OCI-LY7 (cell line): ENCODE data around the gene MAPK14. TPM values are rescaled to one million over a fixed set of nuclear protein-coding genes. Genes with fewer than 3 reads are reported as not detected.

Experiments
- BruUV-seq: library from RNA; stranded (reverse); fragments of 400-500 nt; replicated peaks from 2 replicates; lab custom pipeline; 2021; lab: Mats Ljungman, UMichigan
- CTCF ChIA-PET: fragments of 300-600 bp; sonication (Branson Sonifier 250); formaldehyde crosslinking; loops from one replicate; lab custom pipeline; 2022; ENCODE audit warnings: antibody characterized with exemption; ENCODE audit not compliant: unreplicated experiment; lab: Charles Lee
- POLR2A ChIA-PET: fragments of 300-600 bp; sonication (Branson Sonifier 250); formaldehyde crosslinking; loops from one replicate; lab custom pipeline; 2022; ENCODE audit warnings: antibody characterized with exemption; lab: Charles Lee
- DNase-seq: peaks from one replicate; pipeline ENCODE4 v3.0.0-alpha.2; 2015; ENCODE audit warnings: low spot score
- H2AFZ ChIP-seq: fragments of 200-600 bp; sonication (generic), shearing (Covaris generic); 2 replicates; pipeline ENCODE4 v1.6.1; 2014; ENCODE audit warnings: mild to moderate bottlenecking, antibody characterized with exemption, low read length, moderate library complexity
- H3K27ac ChIP-seq: fragments of 200-600 bp; sonication (generic); 2 replicates; pipeline ENCODE4 v1.5.1; 2014; ENCODE audit warnings: mixed run types, low read depth, mild to moderate bottlenecking, moderate library complexity, low read length, inconsistent platforms; ENCODE audit not compliant: poor library complexity, severe bottlenecking
- H3K36me3 ChIP-seq: fragments of 200-600 bp; sonication (generic); 2 replicates; pipeline ENCODE4 v1.6.1; 2014; ENCODE audit warnings: mild to moderate bottlenecking, antibody characterized with exemption, low read length, moderate library complexity, mixed read lengths; ENCODE audit not compliant: insufficient read depth
- H3K4me1 ChIP-seq: fragments of 200-600 bp; sonication (generic); 2 replicates; pipeline ENCODE4 v1.5.1; 2014; ENCODE audit warnings: mild to moderate bottlenecking, low read length; ENCODE audit not compliant: insufficient read depth, poor library complexity, severe bottlenecking
- H3K4me2 ChIP-seq: fragments of 200-600 bp; sonication (generic); 2 replicates; pipeline ENCODE4 v1.6.1; 2014; ENCODE audit warnings: mild to moderate bottlenecking, low read length
- H3K4me3 ChIP-seq: fragments of 200-600 bp; sonication (generic); 2 replicates; pipeline ENCODE4 v1.5.1; 2014; ENCODE audit warnings: mild to moderate bottlenecking, low read depth, low read length; ENCODE audit not compliant: poor library complexity, severe bottlenecking
- H3K79me2 ChIP-seq: fragments of 200-600 bp; sonication (generic); 2 replicates; pipeline ENCODE4 v1.6.1; 2016; ENCODE audit warnings: low read depth, mild to moderate bottlenecking, low read length, moderate library complexity, mixed read lengths; ENCODE audit not compliant: insufficient read depth
- H3K9me2 ChIP-seq: fragments of 200-600 bp; sonication (generic); 2 replicates; pipeline ENCODE4 v1.6.1; 2016; ENCODE audit warnings: mild to moderate bottlenecking, low read length, mixed read lengths; ENCODE audit not compliant: insufficient read depth
- H3K9me3 ChIP-seq: fragments of 200-600 bp; sonication (generic); 2 replicates; pipeline ENCODE4 v1.6.1; 2014; ENCODE audit warnings: mild to moderate bottlenecking, mixed run types, low read length, mixed read lengths
- H4K20me1 ChIP-seq: fragments of 200-600 bp; sonication (generic); 2 replicates; pipeline ENCODE4 v1.6.1; 2014; ENCODE audit warnings: mild to moderate bottlenecking, antibody characterized with exemption, low read length, moderate library complexity, mixed read lengths; ENCODE audit not compliant: insufficient read depth
- CTCF ChIP-seq: fragments of 200-600 bp; sonication (generic); conservative IDR thresholded peaks from 2 replicates; pipeline ENCODE4 v1.5.1; 2014; ENCODE audit warnings: mild to moderate bottlenecking, antibody characterized with exemption, low read length, moderate library complexity, mixed read lengths
- EZH2phosphoT487 ChIP-seq: fragments of 200-600 bp; sonication (generic); IDR thresholded peaks from 2 replicates; pipeline ENCODE4 v1.6.1; 2018; ENCODE audit warnings: low read depth, borderline replicate concordance, mild to moderate bottlenecking, mixed run types, antibody characterized with exemption, low read length, moderate library complexity, mixed read lengths
- intact Hi-C: fragments of 100-400 bp; cut with micrococcal nuclease; formaldehyde crosslinking; loops from one replicate; pipeline ENCODE4 v1.10.0; 2022; ENCODE audit not compliant: unreplicated experiment
- total RNA-seq, 2 experiments: library from RNA; depleted of rRNA in 1 of 2; stranded (reverse); fragments of >200 nt in 1 of 2; shearing (Covaris generic) in 1 of 2; gene quantifications; 2 replicates each; pipeline ENCODE4 v1.2.3, GENCODE V29; 2014 to 2022

Gene MAPK14
- total RNA-seq, 2 experiments from 2014 or later = 38.7 to 43.1 TPM

DNA sequence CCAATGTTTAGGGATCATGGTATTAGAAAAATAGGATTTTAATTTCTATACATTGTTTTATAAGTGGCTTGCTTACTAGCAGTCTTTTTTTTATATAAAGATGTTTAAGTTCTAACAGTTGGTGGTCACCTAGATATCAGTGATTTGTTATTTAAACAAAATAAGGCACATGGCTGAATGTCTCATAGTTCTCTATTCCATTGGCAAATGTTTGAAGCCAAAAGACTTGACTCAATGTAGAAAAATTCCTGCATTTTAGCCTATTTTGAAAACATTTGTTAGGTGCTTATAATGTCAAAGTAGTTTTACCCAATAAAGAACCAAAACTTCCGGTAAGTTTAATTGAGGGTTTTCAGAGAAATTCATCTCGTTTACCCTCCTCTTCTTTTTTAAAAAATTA lies 26.8 kb downstream of the MAPK14 start:
- H3K27ac ChIP-seq = no peak overlapping the region
- H3K4me1 ChIP-seq = peaks cover 7% of the 10 kb centered on the region
- H4K20me1 ChIP-seq = 0 out of 2 replicates have a peak, but pooled peaks cover 7% of the 10 kb centered on the region
- peaks cover 36% of the 10 kb centered on the region for H3K36me3 ChIP-seq
- POLR2A ChIA-PET = interaction anchor here (0.5 kb wide), 1 partner anchor 8 kb away, joined by 3 read pairs; no protein-coding TSS in a partner anchor
- no TSS peak for BruUV-seq
- H3K4me2 ChIP-seq = no peak overlapping the region
- intact Hi-C loops = no loop called here
- no peaks in the 10 kb centered on the region for H3K9me3 ChIP-seq
- no peaks in the 10 kb centered on the region for H3K9me2 ChIP-seq
- H3K79me2 ChIP-seq = peaks cover 9% of the 10 kb centered on the region; the same call in 1 of the 2 replicates
- no peak overlapping the region for H3K4me3 ChIP-seq
- CTCF ChIA-PET = no interaction called here
- DNase-seq = no peak
- H2AFZ ChIP-seq = no peak overlapping the region
- TF ChIP-seq CTCF = no peak
- no peak for TF ChIP-seq EZH2phosphoT487

- no peak overlapping the region for H3K4me3 ChIP-seq
- CTCF ChIA-PET = no interaction called here
- no peak overlapping the region for H2AFZ ChIP-seq
- BruUV-seq = no TSS peak
- POLR2A ChIA-PET = interaction anchor here (1.3 kb wide), 1 partner anchor 12 kb away, joined by 5 read pairs; no protein-coding TSS in a partner anchor
- H3K36me3 ChIP-seq = peaks cover 42% of the 10 kb centered on the region
- TF ChIP-seq CTCF = no peak
- no peak for TF ChIP-seq EZH2phosphoT487
- H3K9me2 ChIP-seq = no peaks in the 10 kb centered on the region
- H3K79me2 ChIP-seq = peaks cover 9% of the 10 kb centered on the region; the same call in 1 of the 2 replicates
- no peak for DNase-seq
- H4K20me1 ChIP-seq = 0 out of 2 replicates have a peak, but pooled peaks cover 7% of the 10 kb centered on the region
- no peak overlapping the region for H3K4me2 ChIP-seq
- no peaks in the 10 kb centered on the region for H3K9me3 ChIP-seq
- no peak overlapping the region for H3K27ac ChIP-seq
- peaks cover 5% of the 10 kb centered on the region for H3K4me1 ChIP-seq
- intact Hi-C loops = no loop called here
Measured at GRCh38 chr6:36054956-36055355, 27.3 kb downstream of the MAPK14 start.

GRCh38 chr6:36056178-36056577 lies 28.6 kb downstream of the MAPK14 start:
- H3K9me3 ChIP-seq = no peaks in the 10 kb centered on the region
- H3K27ac ChIP-seq = no peak overlapping the region
- H3K4me1 ChIP-seq = no peaks in the 10 kb centered on the region
- H3K79me2 ChIP-seq = peaks cover 4% of the 10 kb centered on the region; the same call in 1 of the 2 replicates
- ChIA-PET CTCF (no interaction called here), POLR2A (interaction anchor here (0.6 to 1.3 kb wide), 5 partner anchors 9 to 325 kb away, joined by 3 to 5 read pairs (median 4); no protein-coding TSS in a partner anchor)
- 0 out of 2 replicates have a peak, but pooled peaks cover 7% of the 10 kb centered on the region for H4K20me1 ChIP-seq
- intact Hi-C loops = no loop called here
- H3K4me3 ChIP-seq = no peak overlapping the region
- TF ChIP-seq CTCF (no peak), EZH2phosphoT487 (no peak)
- H2AFZ ChIP-seq = no peak overlapping the region
- peaks cover 53% of the 10 kb centered on the region for H3K36me3 ChIP-seq
- no peaks in the 10 kb centered on the region for H3K9me2 ChIP-seq
- no TSS peak for BruUV-seq
- no peak overlapping the region for H3K4me2 ChIP-seq
- no peak for DNase-seq
